IPS DF 4.7 (cell line): ENCODE measurements around the gene PRKCA.

ENCODE experiments used
- DNase-seq: peaks from one replicate; pipeline ENCODE4 v3.0.0-alpha.2; 2013; ENCODE audit warnings: low spot score; ENCODE audit errors: extremely low read depth

The PRKCA gene

DNA sequence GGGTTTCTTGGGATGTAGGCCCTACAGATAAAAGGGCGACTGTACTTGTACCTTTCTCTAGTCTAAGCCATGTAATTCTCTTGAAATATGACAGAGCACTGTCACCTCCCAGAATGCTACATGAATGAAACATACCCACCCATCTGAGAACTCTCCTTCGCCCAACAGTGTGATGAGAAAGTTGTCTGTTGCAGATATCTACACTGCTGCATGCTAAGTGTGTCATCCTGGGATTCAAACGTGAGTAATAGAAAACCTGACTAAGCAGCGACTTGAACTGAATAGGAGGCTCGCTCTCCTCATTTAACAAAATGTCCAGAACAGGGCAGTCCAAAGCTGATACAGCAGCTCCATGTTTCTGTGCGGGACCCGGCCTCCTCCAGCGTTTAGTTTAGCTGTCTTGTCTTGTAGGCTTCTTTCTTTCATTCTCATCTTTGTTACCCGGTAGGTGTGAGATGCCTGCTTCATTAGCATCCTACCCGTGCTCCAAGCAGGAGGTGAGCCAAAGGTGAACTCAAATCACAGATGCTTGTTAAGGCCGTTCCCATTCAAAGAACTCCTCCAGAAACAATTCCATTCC is 211.9 kb downstream of the PRKCA start:
- no peak for DNase-seq

DNA sequence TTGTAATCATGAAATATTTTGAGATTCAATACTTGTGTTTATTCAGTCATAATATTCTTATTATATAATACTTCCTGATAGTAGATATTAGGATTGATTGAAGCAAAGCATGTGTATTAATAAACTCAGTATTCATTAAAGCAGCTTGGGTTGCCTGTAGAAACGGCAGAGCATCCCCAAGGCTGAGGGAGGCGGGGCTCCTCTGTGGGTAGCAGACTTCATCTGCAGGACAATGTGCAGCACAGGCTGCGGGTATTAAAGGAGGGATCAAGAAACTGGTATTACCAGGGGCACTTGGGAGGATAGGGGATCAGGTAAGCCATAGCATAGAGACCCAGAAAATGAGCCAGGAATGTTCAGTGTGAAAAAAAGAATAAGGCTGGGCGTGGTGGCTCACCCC is 213.6 kb downstream of the PRKCA start:
- DNase-seq, result no peak

DNA sequence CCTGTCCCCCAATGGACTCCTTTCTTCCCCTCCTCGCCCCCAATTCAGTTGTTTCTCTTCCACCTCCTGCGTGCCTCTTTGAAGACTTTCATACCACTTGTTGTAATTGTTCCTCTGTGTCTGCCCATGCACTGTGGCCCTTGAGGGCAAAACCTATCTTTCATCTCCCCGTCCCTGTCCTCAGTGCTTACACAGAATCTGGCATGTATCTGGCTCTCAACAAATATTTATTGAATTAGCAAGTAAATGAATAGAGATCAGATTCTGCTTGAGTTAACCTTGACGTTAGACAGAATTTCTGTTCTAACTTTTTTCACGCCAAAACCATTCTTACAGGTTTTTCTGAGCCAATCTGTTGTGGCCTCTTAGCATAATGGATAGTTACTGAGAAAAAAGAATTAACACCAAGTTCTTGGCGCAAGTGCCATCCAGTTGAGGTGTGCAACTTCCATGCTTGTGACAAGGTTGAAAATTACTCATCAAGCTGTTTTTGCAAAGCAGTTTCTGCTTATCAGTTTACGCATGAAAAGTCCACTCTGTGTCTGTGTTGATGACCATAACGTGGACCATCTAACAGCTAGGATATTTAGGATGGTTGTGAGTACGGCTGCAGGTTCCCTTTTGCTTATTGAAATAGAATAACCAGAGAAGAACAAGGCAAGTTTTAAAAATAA is 215.1 kb downstream of the PRKCA start:
- no peak for DNase-seq

DNA sequence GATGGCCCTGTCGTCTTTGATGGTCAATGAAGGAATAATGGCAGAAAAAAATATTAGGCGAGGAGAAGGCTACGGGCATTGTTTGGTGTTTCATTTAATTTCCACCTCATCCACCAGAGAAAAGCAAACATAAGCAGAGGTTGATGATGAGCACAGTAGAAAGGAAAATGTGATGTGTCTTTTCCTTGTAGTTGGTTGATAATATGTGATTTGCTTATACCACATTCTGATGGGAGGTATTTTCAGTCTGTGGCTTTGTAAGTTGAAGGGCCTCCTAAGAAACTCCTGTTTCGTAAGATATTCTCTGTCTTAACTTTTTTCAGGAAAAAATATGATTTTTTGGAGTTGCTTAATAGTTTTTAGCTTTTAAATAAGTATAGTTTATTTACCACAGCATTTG is 215.7 kb downstream of the PRKCA start:
- no peak for DNase-seq

DNA sequence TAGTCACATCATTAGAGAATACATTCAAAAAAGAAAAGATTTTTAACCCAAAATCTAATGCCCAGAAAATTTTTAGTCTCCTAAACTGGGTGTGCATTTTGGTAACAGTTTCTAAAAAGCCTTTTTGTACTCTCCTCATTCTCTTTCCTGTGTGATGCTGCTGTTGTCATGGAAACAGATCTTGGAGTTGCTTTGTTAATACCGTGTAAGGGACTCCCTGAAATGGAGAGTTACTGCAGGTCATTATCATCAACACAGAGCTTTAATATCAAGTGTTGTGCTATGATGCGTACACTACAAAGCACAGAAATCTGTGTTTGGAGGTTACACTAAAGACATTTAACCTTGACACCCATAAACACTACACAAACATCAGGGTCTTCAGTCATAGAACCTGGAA is 216.3 kb downstream of the PRKCA start:
- no peak for DNase-seq

DNA sequence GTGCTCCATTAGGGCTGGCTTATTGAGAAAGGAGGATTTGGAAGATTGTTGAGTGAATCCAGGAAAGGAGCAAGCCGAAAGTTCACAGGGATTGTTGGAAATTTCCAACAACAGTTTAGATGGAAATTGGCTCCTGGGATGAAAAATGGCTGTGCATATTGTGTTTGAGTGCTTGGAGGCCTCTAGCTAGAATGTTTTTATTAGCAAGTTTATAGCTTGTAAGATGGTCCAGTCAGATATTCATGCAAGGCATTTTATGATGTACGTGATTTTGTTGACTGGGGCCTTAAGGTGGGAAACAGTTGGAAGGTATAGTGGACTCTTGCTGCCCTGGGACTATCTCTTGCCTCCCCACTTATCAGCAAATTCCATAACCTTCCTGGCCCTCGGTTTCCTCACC is 216.7 kb downstream of the PRKCA start:
- DNase-seq, result no peak

DNA sequence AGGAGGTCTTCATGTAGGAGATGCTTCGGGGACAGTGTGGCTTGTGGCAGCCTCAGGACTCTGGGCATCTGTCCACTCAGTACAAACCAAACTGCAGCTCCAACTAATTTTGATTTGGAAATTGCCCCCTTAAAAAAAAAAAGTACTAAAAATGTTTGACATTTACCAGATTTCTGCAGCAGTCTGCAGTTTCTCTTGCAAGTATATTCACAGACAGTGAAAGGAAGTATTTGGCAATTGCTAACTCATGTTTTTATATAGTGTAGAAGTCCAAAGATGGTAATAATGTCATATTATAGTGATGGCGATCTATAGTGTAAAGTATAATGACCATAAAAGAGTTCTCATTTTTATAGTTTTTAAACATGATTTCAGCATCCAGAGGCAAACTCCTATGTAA is 218.6 kb downstream of the PRKCA start:
- no peak for DNase-seq

DNA sequence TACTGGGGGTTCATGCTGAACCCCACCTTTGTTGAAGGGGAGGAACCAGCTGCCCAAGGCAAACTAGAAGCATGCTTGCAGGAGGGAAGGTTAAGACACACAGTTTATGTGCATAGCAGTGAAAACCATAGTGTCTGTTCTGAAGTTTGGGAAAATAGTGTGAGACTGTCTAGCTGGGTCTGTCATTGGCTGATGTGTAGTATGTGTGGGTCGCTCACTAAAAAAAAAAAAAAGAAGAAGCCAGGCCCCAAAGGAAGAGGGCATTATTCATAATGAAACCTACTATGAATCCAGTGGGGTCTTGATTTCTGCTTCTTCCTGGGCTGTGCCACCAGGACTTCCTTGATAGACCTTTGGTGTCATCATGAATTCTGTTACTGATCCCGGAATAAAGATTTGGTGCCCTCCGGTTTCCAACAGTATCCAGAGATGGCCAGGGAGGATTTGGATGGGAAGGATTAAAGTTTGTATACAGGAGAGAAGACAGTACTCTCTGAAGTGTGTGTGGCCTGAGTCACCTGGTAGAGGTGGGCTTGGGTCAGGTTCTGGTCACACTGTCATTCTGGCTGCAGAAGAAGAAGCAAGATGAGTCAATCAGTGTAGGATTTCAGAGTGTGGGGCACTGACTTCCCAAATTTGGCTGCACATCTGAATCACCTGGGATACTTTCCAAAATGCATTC is 220.3 kb downstream of the PRKCA start:
- DNase-seq, result no peak

DNA sequence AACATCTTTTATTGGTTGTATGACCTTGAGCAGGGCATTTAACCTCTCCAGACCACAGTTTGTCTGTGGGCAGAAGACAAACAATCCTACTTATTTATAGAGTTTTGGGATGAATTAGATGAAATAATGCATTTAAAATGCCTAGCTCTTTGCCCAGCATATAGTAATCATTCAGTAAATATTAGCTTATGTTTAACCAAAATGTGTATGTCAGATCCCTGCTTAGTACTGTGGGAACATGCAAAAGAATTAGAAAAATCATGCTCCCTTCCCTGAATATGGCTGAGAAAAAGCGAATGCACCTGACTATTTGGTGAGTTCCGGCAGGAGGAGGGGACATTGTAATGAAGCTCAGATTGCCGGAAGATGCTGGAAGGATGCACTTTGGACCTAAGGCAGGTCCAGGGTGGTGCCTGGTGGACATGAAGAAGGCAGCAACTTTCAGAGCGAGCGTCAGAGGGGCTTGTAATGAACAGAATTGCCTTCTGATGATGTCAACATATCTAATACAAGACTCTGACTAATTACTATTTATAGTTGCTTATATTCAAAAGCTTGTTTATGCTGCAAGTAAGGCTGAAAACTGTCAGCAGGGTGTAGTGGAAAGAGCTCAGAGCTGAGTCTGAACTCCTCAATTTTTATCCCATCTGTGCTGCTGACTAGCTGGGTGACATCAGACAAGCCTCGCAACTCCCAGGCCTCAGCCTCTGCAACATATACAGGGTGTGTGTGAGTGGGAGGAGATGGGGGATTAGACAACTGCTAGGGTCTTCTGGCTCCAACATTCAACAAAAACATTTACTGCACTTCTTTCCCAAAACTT is 221.2 kb downstream of the PRKCA start:
- DNase-seq, result no peak

DNA sequence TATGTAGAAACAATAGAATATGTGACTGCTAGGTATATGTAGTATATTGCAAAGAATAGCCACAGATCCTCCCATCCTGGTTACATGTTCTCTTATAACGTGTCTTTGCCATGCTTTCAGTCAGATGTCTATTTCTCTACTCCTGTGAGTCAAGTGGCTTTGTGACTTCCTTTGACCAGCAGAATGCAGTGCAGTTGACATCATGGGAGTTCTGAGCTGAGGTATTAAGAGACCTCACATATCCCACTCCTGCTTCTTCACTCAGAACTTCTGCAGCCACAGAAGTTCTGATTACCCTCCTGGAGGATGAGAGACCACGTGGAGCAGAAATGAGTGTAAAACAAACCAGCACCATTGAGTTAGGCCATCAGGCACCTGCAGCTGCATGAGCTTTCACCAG is 222.5 kb downstream of the PRKCA start:
- DNase-seq, result no peak

DNA sequence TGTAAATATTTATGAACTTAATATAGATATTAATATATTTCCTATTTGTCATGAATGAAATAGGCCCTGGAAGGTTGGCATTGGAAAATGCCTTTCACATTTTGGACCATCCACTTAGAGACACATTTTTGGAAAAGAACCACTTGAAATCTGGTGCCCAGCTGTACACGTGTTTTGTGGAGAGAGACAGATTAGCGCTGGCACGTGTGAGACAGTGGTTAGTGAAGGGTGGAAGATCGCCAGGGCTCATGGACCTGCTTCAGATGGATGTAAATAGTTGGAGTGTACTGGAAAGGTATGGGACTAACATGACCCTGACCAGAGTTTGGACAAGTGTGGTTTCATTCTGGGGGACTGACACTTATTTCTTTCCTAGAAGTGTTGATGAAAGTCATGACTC is 222.9 kb downstream of the PRKCA start:
- no peak for DNase-seq

DNA sequence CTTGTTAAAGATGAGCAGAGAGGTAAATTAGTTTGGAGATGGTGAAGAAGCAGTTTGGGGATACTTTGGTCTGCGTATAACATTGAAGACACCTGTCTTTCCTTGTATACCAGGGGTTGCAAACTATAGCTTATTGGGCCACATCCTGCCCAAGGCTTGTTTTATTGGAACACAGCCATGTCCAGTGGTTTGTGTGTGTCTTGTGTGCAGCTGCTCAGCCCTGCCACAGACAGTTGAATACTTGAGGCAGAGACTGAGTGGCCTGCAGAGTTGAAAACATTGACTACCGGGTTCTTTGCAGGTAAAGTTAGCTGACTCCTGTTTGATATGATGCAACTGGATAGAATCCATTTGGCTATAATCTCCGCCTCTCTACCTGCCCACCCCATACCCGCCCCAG is 224.4 kb downstream of the PRKCA start:
- DNase-seq, result no peak

DNA sequence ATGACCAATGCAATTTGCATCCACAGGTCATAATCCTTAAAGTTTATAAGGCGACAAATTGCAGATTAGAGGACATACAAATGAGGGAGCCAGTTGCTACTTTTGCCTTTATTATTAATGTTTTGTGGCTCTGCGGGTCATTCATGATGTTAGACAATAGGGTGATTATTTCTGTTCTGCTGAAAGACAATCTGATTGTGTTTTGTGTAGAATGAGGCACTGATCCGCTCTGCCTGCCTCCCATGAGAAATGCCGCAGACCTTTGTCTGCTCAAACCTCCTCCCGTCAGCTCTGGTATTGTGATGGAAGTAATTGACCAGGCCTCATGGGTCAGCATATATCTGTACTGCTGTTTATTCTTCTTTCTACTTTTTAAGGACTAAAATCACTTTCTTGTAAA is 224.9 kb downstream of the PRKCA start:
- DNase-seq, result no peak

DNA sequence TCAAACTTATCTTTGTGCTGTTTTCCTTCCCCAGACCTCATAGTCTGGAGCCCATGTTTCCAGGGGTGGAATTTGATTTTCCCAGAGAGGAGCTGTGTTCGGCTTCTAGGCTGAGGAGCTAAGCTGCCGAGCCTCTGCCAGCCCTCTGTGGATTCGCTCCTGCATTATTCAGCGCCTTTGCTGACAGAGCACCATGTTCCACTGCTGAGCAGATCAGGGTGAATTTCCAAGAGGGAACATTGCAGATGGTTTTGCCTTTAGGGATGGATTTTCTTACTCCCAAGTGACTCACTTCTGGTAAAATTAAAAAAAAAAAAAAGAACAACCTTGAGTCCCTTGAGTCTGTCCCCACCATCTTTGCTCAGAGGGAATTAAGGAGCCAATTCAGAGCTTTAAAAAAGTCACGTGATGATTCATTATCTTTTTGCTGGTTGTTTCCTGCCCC is 229.5 kb downstream of the PRKCA start:
- no peak for DNase-seq

DNA sequence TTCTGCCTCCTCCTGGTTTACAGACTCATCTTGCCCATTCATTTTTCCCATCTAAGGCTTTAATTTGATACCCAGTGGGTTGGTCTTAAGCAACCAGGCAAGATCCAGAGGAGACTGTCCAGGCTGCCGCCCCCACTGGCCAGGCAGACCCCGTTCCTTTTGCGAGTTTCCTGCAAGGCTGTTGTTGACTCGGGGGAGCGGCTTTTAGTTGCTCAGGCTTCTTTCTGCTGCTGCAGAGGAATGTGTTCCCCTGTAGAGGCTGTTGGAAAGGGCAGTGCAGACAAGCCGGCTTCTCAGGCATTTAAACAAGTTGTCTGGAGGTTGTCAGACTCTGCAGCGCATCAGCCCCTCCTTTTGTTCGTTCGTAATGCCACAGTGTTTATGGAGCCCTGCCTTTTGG is 231.2 kb downstream of the PRKCA start:
- no peak for DNase-seq

DNA sequence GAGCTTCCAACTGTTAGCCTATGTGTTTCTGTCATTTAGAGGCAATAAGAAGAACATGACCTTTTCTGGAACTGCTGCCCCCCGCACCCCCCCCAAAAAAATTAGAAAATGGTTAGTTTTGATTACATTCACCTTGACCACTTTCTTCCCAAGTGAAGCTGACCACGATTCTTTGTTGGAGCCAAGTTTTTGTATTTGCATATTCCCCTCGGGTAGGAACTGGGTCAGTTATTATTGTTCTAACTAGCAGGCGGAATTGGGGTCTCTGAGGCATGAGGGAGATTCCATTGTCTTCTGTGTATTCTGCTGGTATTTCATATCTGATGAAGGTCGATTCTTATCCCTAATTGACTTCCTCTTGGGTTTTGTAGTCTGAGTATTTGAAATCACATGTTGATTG is 231.6 kb downstream of the PRKCA start:
- no peak for DNase-seq

DNA sequence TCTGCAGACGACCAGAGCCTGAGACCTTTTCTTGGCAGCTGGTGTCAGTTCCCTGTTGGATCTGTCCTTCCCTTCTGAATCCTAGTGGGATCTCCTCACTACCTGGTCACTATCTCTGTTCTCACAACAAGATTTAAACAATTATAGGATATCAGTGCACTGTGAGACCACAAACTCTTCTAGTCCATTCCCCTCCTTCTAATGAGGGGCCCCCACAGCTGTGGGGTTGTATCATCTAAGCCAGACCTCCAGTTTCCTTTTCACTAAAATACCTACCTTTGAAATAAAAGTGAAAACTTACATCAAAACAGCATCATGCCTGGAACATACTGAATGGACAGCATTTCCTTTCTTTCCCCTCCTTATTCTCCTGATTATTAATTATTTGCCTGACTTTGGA is 233.2 kb downstream of the PRKCA start:
- DNase-seq, result no peak

DNA sequence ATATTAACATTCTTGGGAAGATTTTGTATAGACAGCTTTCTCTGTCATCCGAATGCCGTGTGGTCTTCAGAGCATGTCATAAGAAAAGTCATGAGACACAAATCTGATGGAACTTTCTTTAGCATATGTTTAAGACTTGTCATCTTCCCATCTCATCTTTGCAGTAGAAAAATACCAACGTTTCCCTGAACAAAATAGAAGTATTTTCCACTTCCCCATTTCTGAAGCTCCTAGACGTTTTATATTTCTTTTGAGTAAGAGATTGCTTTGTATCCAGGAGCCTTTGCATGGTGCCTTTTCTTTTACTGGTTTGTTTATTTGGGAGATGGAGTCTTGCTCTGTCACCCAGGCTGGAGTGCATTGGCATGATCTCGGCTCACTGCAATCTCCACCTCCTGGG is 235.1 kb downstream of the PRKCA start:
- DNase-seq, result no peak

DNA sequence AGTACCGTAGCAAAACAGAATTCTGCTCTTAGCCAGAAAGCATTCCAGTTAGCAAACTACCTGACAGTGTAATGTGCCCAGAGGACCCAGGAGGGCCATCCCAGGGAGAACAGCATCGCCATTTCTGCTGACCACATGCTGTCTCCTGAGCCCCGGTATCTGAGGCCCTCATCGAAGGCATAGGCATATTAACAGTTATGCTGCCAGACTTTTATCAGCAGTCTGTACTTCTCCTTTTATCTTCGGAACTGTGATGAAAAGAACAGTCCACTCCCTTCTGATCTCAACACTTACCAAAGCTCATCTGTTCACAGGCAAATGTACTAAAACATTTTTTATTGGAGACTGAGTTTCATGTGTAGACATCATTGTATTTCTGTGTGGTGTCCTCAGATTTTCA is 236.4 kb downstream of the PRKCA start:
- DNase-seq, result no peak

DNA sequence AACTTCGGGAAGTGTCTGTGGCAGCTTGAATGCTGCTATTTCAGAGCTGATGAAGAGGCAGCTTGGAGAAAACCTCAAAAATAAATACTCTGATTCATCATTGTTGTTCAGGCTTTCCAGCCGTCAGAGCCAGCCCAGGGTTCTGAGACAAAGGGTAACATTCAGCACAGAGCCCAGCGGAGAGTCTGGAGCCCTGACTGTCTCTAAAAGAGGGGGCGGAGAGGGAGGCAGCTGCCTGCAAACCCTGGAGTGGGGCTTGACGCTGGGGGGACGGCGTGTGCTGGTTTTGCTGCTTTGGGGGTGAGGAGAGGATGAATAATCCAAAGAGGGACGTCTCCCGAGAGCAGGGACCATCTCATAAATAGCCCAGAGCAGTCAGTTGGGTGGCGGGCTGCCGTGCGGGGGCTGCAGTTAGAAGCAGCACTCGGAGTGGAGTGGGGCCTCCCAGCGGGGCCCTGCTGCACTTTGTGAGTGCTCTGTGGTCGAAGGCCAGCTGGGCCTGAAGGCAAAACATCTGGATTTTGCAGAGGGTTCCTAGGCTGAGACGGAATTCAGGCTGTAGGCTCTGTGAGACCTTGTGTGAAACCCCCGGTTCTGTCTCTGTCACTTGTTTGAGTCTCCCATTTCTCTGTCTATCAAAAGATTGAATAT is 237.8 kb downstream of the PRKCA start:
- no peak for DNase-seq

DNA sequence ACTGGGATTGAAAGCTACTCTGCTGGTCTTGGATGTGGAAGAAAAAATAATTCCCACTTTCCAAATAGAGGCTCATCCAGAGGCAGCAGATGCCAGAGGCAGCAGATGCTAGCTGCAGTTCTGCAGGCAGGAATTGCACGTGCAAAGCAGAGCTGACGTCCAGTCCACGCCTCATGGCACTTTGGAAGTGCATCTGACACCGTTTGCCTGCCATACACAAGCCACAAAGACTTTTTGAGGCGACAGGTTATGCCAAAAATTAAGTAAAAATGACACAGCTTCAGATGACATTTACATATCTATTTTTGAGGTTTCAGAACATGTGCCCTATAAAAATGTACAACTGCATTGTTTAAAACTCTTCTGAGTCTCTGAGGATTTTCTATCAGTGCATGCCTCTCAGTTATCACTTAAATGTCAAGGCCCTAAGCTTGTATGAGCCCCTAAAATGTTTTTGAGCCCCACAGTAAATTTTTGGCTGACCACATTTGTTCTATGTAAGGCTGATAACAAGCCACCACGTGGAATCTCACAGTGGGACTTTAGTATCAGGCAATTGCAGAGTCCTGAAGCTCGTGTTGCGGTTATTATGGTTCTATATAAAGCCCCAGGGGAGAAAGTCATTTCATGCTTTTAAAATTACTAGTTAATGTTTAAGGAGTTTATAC is 239.2 kb downstream of the PRKCA start:
- no peak for DNase-seq
